Measurements from ENCODE around the gene HDAC5. TPM values are rescaled to one million over a fixed set of nuclear protein-coding genes. Genes with fewer than 3 reads are reported as not detected.

The HDAC5 gene
- total and polyA plus RNA-seq, 2 of the 8 experiments (the other 6 are each of a cell fraction or from before 2014, with no cell fraction given): 48.5 to 54.4 TPM

GRCh38 chr17:44137891-44138709 is 14.7 kb upstream of the HDAC5 start:
- Histone ChIP-seq H2BK12ac (ENCODE audit: low read depth, low read length) (peak overlapping the region; percentile 98), H3K9me3 (ENCODE audit: insufficient read depth in 2 of 2, low read depth in 1 of 2, low read length in 1 of 2) (no peaks in the 10 kb centered on the region), H3K4me3 (ENCODE audit: extremely low read depth in 1 of 4, insufficient read depth in 2 of 4, low read depth in 3 of 4, low read length in 4 of 4) (peak overlapping the region in 2 of 4 experiments; percentile 23 to 33; a peak in 4 of 8 replicates), H2AK5ac (ENCODE audit: low read depth, low read length) (peak overlapping the region; percentile 4; the same call in 1 of the 2 replicates), H2BK20ac (ENCODE audit: low read length) (peak overlapping the region; percentile 96; the same call in 1 of the 2 replicates), H3K4me1 (replicated peaks in 1 of 4; ENCODE audit: control insufficient read depth in 3 of 4, insufficient read depth in 4 of 4, low read length in 3 of 4) (peaks cover 9 to 17% (median 16%) of the 10 kb centered on the region in 4 experiments), H2AFZ (ENCODE audit: low read length) (no peak overlapping the region), H4K5ac (ENCODE audit: insufficient read length, low read depth, low read length) (peak overlapping the region; percentile 74), H2BK5ac (ENCODE audit: low read depth, low read length) (peak overlapping the region; percentile 92), H3K9ac (replicated peaks in 1 of 4; ENCODE audit: extremely low read depth in 1 of 4, low read depth in 3 of 4, low read length in 3 of 4) (no peak overlapping the region; a peak in 1 of 7 replicates), H4K8ac (ENCODE audit: extremely low read depth, insufficient read depth, low read length) (peak overlapping the region; percentile 85; the same call in 1 of the 2 replicates), H3K18ac (ENCODE audit: extremely low read depth, low read length) (peak overlapping the region; percentile 84), H3K23ac (ENCODE audit: insufficient read length) (no peak overlapping the region), H3K23me2 (ENCODE audit: low read depth, low read length) (no peaks in the 10 kb centered on the region; the same call in 1 of the 2 replicates), H3K4ac (replicated peaks; ENCODE audit: insufficient read length, low read depth, low read length) (peak overlapping the region; percentile 81), H3K27ac (ENCODE audit: low read depth, low read length) (peak overlapping the region; percentile 44; the same call in 1 of the 2 replicates), H3K14ac (ENCODE audit: insufficient read length) (no peak overlapping the region), H2BK15ac (ENCODE audit: low read length) (peak overlapping the region; percentile 19; the same call in 1 of the 2 replicates), H3K36me3 (ENCODE audit: control insufficient read depth in 2 of 4, insufficient read depth in 4 of 4, low read length in 3 of 4) (no peaks in the 10 kb centered on the region), H3K4me2 (ENCODE audit: insufficient read depth in 1 of 2, low read depth in 2 of 2, low read length in 2 of 2) (peak overlapping the region; percentile 58 to 68), H3K79me1 (ENCODE audit: low read depth, low read length) (no peaks in the 10 kb centered on the region), H4K20me1 (replicated peaks in 1 of 2; ENCODE audit: control insufficient read depth in 1 of 2, insufficient read depth in 2 of 2, low read length in 2 of 2) (no peaks in the 10 kb centered on the region), H4K91ac (replicated peaks; ENCODE audit: insufficient read length, low read length) (peak overlapping the region; percentile 48), H3K79me2 (ENCODE audit: control insufficient read depth in 1 of 2, insufficient read depth in 2 of 2, low read length in 2 of 2) (0 out of 4 replicates have a peak, but pooled peaks cover 0 to 7% of the 10 kb centered on the region in 2 experiments), H2BK120ac (replicated peaks; ENCODE audit: low read depth, low read length) (peak overlapping the region; percentile 98), H3K27me3 (replicated peaks in 1 of 4; ENCODE audit: control insufficient read depth in 3 of 4, extremely low read depth in 1 of 4, insufficient read depth in 3 of 4, low read length in 3 of 4) (no peaks in the 10 kb centered on the region), H3K56ac (replicated peaks; ENCODE audit: insufficient read length, low read depth, low read length) (no peak overlapping the region)
- POLR2A ChIA-PET (ENCODE audit: partially characterized antibody): interaction anchor here (0.9 to 1.5 kb wide), 7 partner anchors 9 to 36 kb away, joined by 3 to 4 read pairs (median 4); no protein-coding TSS in a partner anchor
- 10% methylated on average over 20 of the region's 20 CpGs; no CpG with 5 or more reads in 1 of the 2 experiments for WGBS, 2 experiments (ENCODE audit: extremely low coverage in 1 of 2, insufficient coverage in 1 of 2, insufficient read length in 1 of 2, insufficient replicate concordance in 2 of 2, low coverage in 1 of 2, low lambda C conversion rate in 2 of 2, missing lambda C conversion rate in 1 of 2)
- no peak for FAIRE-seq
- CTCF ChIA-PET (ENCODE audit: partially characterized antibody): interaction anchor here (0.6 to 4.2 kb wide), 11 partner anchors 13 to 1116 kb away, joined by 3 to 19 read pairs (median 4); partner anchors contain the start of genes HDAC5 and VAT1
- peak; percentile 66 to 75 for DNase-seq (ENCODE audit: low read depth in 1 of 2, low spot score in 2 of 2)
- TF ChIP-seq ASH2L (IDR thresholded peaks at IDR 0.05; ENCODE audit: low read length) (no peak), USF2 (IDR thresholded peaks at IDR 0.05; ENCODE audit: low read length) (no peak), SIRT6 (IDR thresholded peaks at IDR 0.05; ENCODE audit: low read length) (no peak), CTCF (IDR thresholded peaks at IDR 0.05; ENCODE audit: control extremely low read depth in 1 of 3, insufficient read depth in 1 of 3, low read depth in 1 of 3, low read length in 3 of 3) (no peak), MAFK (IDR thresholded peaks at IDR 0.05; ENCODE audit: low read depth, low read length) (no peak), BRCA1 (IDR thresholded peaks at IDR 0.05; ENCODE audit: low read depth, low read length) (no peak), FOSL1 (IDR thresholded peaks at IDR 0.05; ENCODE audit: insufficient read depth, low read depth, low read length) (no peak)

Measured in H1 (cell line).